Measurements from ENCODE around the gene PHLDB2.

Gene PHLDB2

DNA sequence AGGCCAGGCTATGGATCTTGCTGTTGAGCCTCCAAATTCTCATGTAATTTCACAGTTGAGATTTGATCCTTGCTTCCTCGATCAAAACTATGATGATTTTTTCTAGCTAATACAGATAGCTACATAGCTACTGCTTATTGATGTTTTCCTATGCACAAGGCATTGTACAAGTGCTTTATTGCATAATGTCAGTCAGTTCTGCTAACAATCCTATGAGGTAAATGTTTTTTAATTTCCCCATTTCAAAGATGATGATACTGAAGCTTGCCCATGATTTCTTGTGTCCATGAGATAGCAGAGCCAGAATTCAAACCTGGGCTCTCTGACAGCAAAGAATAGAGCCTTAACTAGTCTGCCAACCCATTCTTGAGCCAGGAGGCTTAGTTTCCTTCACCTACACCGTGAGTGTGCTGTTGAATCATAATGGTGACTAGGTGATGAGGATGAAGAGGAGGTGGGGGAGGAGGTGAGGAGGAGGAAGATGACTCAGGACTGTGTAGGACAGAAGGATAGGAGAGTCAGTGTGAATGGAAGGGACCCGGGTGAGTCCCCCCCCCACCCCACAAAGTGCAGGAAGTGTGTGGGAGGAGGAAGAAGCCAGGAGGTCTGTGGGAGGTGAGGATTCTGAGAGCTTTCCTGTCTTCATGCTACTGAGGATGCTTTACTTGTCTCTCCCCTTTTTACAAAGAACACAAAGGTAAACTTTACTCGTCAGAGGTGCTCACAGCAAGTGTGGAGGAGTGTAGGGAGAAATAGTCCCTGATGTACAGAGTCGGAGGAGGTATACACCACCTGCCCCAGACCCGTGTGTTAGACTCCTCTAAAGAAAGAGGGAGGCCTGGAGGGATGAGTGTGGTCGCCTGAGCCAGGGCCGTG, 143.3 kb downstream of the PHLDB2 start:
- no peak for DNase-seq

DNA sequence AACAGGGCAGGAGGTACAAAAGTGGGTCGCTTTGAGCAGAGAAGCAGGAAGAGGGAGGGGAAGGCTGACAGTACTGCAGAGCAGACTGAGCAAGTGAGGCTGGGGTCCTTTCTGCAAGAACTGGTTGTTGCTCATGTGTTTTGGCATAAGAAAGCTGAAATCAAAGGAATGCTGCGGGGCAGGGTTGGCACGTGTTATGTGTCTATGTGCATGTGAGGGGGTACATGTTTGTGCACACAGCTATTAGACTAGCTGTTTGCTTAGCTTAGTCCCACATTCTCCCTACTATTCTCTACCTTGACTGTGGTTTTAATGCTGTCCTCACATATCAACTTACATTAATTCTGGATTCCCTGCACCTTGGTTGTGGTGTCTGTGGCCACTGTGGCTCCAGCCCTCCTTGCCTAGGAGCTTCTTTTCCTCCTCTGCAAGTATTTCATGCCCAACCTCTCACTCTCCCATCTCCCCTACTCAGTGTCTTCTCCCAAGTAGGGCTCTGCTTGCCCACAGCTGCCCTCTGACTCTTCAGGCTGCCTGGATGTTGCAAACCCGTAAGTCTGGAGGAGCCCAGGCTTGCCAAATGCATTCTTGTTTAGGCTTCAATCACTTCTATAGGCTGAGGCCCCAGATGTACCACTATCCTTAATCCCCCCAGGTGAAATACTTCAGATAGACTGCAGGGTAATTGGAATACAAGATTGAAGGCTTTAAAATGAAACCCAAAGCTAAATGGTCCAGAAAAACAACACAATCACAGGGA, 144.4 kb downstream of the PHLDB2 start:
- DNase-seq = no peak

DNA sequence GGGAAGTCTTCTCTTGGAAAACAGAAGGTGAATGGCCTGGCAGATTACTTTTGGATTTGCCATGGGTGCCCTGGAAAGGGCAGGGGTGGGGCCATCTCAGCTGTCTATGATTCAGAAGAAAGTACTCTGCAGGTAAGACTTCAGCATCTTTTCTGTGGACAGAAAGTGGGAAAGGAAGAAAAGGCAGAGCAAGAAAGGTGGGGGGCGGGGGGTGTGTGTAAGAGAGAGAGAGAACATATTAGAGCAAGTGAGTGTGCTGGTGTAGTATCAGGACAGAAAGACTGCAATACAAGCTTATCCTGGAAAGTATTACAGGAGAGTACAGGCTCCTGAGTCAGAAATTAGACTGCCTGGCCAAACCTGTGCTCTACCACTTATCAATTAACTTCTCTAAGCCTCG, 145.1 kb downstream of the PHLDB2 start:
- no peak for DNase-seq

GRCh38 chr3:112004669-112005068, 145.6 kb downstream of the PHLDB2 start:
- no peak for DNase-seq

DNA sequence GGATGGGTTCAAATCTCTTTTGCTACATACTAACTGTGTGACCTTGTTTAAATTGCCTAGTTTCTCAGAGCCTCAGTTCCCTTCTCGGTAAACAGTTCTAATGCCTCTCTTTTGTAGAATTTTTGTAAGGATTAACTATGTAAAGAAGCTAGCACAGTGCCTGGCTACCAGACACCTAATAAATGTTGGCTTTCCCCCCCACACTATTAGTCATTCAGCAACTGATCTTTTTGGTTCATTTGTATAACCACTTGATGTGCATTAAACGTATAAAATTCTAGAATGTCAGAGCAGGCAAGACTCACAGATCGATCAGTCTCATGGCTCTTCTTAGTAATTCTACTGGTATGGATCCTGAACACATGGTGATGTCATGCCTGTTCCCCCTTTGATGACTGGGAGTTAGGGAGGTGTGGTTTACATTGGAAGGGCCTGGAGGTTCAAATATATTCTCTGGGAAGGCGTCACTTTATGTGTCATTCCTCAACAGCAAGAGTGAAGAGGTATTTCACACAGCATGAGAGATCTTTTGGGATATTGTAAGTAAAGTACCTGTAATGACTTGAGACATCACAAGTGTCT, 146.1 kb downstream of the PHLDB2 start:
- DNase-seq = no peak

DNA sequence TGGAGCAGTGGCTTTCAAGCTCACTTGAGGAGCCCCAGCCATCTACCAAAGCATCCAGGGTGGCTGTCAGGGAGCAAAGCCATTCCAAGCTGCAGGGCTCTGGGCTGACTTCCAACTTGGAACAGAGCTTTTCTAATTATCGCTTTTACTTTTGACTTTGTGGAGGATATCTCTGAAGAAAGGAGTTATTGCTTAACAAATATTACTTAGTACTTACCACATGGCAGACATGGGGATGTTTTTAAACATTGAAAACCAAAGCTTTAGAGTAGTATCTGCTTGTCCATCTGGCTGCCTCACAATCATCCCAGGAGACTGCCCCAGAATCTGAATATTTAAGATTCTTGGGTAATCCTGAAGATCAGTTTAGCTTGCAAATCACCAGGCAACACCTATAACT, 148.6 kb downstream of the PHLDB2 start:
- DNase-seq = no peak

DNA sequence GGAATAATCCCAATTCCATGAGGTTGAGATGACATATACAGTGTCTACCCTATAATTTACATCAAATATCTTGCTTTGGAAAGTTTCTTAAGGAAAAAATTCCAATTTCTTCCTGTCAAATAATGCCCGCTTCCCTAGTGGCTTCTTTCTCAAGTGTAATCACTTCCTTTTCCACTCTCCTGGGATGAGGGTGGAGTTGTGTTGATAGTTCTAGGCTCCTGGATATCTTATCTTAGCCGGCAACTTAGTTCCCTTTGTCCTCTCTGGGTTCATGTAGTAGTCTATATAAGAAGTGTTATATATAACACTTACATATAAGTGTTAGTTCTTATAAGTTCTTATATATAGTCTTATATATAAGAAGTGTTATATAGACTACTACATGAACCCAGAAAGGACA, 150.6 kb downstream of the PHLDB2 start:
- DNase-seq = no peak

- no peak for DNase-seq
These were observed 151.6 kb downstream of the PHLDB2 start for GRCh38 chr3:112010636-112011035.

- no peak for DNase-seq
These were observed 152.4 kb downstream of the PHLDB2 start for GRCh38 chr3:112011376-112011940.

DNA sequence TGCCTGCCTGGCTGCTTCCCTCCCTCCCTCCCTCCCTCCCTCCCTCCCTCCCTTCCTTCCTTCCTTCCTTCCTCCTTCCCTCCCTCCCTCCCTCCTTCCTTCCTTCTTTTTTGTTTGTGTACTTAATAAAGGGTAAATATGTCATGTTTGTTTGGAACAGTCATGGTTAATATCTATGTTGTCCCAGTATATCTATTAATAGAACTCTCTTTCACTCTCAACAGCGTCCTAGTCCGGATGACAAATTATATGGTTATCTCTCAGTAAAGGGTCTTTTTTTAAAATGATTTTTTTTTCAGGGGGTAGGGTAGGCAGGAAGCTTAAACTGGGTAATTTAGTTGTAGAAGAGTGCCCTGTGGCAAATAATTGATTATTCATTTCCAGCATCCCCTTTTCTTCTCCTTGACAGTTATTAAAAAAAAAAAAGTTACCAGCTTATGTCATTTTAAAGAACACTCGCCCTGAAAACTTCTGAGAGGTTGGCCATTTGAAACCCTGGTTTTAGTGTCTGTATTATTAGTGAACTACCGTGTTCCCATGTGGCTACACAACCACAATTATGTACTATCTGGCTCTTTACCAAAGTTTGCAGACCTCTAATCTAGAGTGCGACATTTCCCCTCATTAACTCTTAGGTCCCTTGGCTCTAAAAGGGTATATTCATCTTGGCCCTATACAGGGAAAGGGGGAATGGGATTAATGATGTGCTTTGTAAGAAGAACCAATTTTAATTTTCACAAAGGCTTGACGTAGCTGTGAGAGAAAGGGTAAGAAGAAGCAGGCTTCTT, 153.3 kb downstream of the PHLDB2 start:
- no peak for DNase-seq

DNA sequence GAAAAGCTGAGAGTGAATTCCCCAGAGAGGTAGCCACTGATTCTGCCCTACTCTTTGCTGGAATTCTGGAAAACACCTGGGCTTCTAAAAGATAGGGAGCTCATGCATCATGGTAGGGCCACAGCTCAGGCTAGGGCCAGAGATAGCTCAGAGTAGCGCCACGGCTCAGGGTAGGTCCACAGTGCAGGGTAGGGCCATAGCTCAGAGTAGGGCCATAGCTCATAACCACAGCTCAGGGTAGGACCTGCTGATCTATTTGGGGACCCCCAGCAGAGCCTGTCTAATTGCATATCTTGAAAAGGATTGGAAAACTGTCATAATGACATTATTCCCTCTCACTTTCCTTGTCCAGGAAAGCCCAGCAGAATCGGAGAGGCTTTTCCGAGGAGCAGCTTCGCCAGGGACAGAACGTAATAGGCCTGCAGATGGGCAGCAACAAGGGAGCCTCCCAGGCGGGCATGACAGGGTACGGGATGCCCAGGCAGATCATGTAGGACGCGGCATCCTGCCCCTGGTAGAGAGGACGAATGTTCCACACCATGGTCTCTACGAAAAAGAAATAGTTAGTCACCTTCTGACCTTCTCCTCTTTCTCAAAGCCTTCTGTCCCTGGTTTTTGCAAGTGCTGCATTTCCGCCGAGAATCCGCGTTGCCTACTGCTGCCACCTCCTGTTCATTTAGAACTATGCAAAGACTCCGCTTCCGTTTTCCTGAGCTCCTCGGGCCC, 154.2 kb downstream of the PHLDB2 start:
- DNase-seq = peak; percentile 39 to 65

DNA sequence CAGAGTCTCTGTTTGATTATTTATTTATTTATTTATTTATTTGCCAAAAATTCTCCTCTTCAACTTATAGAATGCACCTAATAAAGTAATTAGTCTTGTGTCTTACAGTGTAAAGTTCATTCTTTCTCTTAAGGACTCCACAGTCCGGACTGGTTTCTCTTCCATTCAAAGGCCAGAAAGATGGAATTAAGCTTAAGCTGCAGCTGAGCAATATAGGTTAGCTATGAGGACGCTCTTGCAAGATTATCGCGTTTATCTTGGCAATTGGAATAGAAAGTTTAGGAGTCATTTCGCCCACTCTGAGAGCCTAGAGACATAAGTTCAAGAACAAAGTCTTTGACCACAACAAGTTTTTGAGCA, 154.7 kb downstream of the PHLDB2 start:
- DNase-seq = no peak

- DNase-seq = no peak
These were observed 158.0 kb downstream of the PHLDB2 start for GRCh38 chr3:112017091-112017490.

- no peak for DNase-seq
These were observed 159.6 kb downstream of the PHLDB2 start for GRCh38 chr3:112018712-112019111.

- DNase-seq = no peak
These were observed 160.7 kb downstream of the PHLDB2 start for GRCh38 chr3:112019716-112020115.

GRCh38 chr3:112020674-112021085, 161.6 kb downstream of the PHLDB2 start:
- DNase-seq = no peak
